ENCODE measurements around the gene CD63. TPM values are rescaled to one million over a fixed set of nuclear protein-coding genes. Genes with fewer than 3 reads are reported as not detected.
A peak's percentile ranks its signal among the peaks of the same experiment; 100 is the strongest.

Gene CD63
- total RNA-seq, 4 donors from 2014 or later = 736 to 1,401 (median 892) TPM

DNA sequence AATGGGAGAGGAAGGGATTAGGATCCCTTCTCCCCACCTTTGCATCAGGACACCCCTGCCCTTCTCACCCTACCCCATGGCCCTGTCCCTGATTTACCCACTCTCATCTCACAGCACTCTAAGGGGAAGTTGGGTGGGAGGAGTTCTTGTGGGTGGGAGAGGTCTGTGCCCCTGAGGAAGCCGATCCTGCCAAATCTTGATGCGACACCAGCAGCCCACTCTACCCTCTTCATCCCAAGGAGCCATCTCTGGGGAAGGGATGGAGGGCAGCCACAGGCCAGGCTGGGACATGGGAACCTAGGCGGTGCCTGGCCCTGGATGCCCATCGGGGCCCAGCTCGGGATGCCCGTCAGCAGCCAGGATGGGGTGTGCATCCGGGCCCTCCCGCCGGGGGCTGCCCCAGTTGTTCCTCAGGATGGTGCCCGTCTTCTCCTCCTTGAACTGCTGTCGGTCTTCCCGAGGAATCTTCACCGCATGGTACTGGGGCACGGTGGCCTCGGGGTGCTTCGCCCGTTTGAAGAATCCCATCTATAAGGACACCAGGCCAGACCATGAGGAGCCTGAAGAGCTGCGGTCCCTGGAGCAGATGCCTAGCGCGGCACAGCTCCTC, 43.9 kb downstream of the CD63 start:
- TF ChIP-seq CTCF (IDR thresholded peaks at IDR 0.05) = no peak
- DNase-seq (ENCODE audit: low spot score) (no peak), ATAC-seq (ENCODE audit: low FRiP score) (no peak)

GRCh38 chr12:55683676-55684075, 45.1 kb downstream of the CD63 start:
- TF ChIP-seq CTCF (IDR thresholded peaks at IDR 0.05) = no peak
- no peak for ATAC-seq (ENCODE audit: low FRiP score)
- DNase-seq (ENCODE audit: low spot score) = no peak

GRCh38 chr12:55682087-55682796, 46.6 kb downstream of the CD63 start:
- no peak for TF ChIP-seq CTCF (IDR thresholded peaks at IDR 0.05)
- DNase-seq (ENCODE audit: low spot score) = no peak

GRCh38 chr12:55681142-55682077, 47.4 kb downstream of the CD63 start:
- peak; percentile 82 for ATAC-seq (ENCODE audit: low FRiP score)
- TF ChIP-seq CTCF (IDR thresholded peaks at IDR 0.05) = no peak
- DNase-seq (ENCODE audit: low spot score) = no peak

More at GRCh38 chr12:55682087-55682796, 46.6 kb downstream of the CD63 start:
- ATAC-seq (ENCODE audit: low FRiP score) = no peak

- ATAC-seq (ENCODE audit: low FRiP score) (no peak), DNase-seq (ENCODE audit: low spot score) (no peak)
- no peak for TF ChIP-seq CTCF (IDR thresholded peaks at IDR 0.05)
Measured at GRCh38 chr12:55679691-55680090, 49.1 kb downstream of the CD63 start.

DNA sequence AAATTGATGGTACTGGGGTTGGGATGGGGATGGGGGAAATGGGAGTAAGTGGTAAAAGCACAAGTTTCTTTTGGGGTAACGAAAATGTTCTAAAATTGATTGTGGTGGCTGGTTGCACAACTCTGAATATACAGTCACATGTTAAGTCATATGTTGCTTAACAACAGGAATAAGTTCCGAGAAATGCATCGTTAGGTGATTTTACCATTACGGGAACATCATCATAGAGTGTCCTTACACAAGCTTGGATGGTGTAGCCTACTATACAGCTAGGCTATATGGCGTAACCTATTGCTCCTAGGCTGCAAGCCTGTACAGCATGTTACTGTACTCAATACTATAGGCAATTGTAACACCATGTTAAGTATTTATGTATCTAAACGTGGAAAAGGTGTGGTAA, 52.1 kb downstream of the CD63 start:
- no peak for TF ChIP-seq CTCF (IDR thresholded peaks at IDR 0.05)
- ATAC-seq (ENCODE audit: low FRiP score) = no peak
- DNase-seq (ENCODE audit: low spot score) = no peak
